ENCODE data around the gene EPS8L2.

EPS8L2 gene

DNA sequence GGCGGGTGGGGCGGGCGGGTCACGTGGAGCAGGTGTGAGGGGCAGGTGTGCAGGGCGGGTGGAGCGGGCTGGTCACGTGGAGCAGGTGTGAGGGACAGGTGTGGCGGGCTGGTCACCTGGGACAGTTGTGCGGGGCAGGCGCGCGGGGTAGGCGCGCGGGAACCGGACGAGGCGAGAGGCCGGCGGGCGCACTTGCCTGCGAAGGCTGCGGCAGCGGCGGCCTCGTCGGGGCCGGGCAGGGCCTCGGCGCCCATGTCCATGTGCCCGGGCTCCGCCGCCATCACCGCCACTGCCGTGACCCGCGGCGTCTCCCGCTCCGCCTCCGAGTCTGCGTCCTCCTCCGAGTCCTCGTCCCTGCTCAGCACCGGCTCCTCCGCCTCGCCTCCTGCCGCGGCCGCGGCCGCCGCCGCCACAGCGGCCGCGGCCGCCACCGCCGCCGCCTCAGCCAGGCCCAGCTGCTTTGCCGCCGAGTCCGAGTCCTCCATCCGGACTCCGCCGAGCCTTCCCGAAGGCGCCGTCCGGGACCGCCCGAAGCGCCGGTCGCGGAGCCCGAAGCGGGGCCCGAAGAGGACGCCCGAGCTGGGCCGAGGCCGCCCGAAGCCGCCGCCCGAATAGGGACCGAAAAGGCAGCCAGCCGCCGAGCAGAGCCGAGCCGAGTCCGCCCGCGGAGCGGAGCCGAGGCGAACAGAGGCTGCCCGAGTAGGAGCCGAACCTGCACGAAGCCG is 11.3 kb upstream of the EPS8L2 start, which contains the start of gene DEAF1:
TSS of gene DEAF1 (minus strand) at position 660 of the 725 bp plus-strand sequence. CDS start at position 485, 175 bp downstream.
- peak within 1 kb of the TSS; percentile 89 for H3K4me3 ChIP-seq (ENCODE audit: low read depth, low read length)
- no peak for TF ChIP-seq CTCF (IDR thresholded peaks at IDR 0.05; ENCODE audit: low read depth, low read length)

GRCh38 chr11:695288-695537 is 10.8 kb upstream of the EPS8L2 start:
- H3K4me3 ChIP-seq (ENCODE audit: low read depth, low read length) = peak overlapping the region; percentile 89
- TF ChIP-seq CTCF (IDR thresholded peaks at IDR 0.05; ENCODE audit: low read depth, low read length) = no peak

- TF ChIP-seq CTCF (IDR thresholded peaks at IDR 0.05; ENCODE audit: low read depth, low read length) = no peak
Observed at GRCh38 chr11:695538-696248, 10.3 kb upstream of the EPS8L2 start, which contains the start of gene TMEM80. TMEM80 (plus strand) TSS chr11:695816; CDS start chr11:695828, 12 bp downstream.

GRCh38 chr11:696955-697491 is 9.0 kb upstream of the EPS8L2 start:
- no peak for TF ChIP-seq CTCF (IDR thresholded peaks at IDR 0.05; ENCODE audit: low read depth, low read length)
- H3K4me3 ChIP-seq (ENCODE audit: low read depth, low read length) = peak overlapping the region; percentile 89

More at GRCh38 chr11:695538-696248, 10.3 kb upstream of the EPS8L2 start, which contains the start of gene TMEM80:
- H3K4me3 ChIP-seq (ENCODE audit: low read depth, low read length) = peak within 1 kb of the TSS; percentile 89

DNA sequence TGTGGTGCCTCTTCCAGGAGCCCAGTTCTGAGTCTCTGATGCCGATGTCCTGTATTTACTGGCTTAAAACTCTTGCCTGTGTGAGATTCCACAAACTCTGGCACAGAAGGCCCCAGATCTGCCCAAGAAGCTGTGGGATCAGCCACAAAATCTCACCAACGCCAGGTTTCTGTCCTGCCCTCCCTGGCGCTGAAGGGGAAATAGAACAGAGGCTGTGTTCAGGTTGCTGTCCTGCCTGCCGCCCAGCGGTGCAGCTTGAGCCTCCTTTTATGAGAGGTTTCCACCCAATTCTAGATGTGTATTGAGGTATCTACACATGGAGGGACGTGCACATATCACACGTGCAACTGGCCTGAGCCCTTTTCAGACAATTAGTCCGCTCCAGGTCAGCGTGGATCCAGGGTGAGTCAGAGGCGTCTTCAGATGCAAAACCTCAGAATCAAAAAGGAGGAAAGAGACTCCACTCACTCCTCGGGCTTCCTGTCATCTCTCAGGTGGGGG is 8.2 kb upstream of the EPS8L2 start:
- TF ChIP-seq CTCF (IDR thresholded peaks at IDR 0.05; ENCODE audit: low read depth, low read length) = no peak
- peak overlapping the region; percentile 18; the same call in 1 of the 2 replicates for H3K4me3 ChIP-seq (ENCODE audit: low read depth, low read length)

DNA sequence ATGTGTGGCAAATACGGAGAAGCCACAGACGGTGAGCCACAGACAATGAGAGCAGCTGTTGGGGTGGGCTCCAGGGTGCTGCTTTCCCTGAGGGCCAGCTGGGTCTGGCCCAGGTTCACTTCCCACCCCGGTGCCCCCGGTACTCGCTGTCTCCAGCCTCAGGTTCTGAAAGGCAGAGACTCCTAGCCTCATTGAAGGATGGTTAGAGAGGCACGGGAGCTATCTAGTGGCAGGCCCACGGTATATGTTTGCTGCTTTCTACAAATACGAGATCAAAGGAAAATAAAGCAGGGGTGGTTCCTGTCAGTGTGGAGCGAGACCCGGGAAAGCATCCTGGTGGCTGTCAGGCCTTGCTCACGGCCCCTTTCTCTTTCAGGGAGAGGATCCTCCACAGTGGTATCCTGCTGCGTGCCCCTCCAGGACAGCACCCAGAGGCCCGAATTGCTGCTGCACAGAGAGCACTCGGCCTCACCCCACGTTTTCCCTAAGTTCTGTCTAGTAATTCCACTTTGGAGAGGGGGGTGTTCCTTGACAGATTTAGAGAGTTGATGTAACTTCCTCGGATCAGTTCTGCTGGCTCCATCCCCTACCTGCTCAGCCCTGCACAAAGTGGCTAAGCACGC is 7.4 kb upstream of the EPS8L2 start:
- H3K4me3 ChIP-seq (ENCODE audit: low read depth, low read length) = no peak overlapping the region

More for the DNA sequence above, 7.4 kb upstream of the EPS8L2 start:
- TF ChIP-seq CTCF (IDR thresholded peaks at IDR 0.05; ENCODE audit: low read depth, low read length) = no peak
